ENCODE data around the gene SRSF4. TPM values are rescaled to one million over a fixed set of nuclear protein-coding genes. Genes with fewer than 3 reads are reported as not detected.

The SRSF4 gene
- total and polyA plus RNA-seq, 10 of the 15 experiments (the other 5 are each of a cell fraction or from before 2014, with no cell fraction given) = 17.2 to 107 (median 78.6) TPM

GRCh38 chr1:29210278-29211085 is 28.8 kb upstream of the SRSF4 start (continued):
- TF ChIP-seq NR2C1 (IDR thresholded peaks at IDR 0.05) = no peak
- no peak for TF ChIP-seq ZNF207 (IDR thresholded peaks at IDR 0.05; ENCODE audit: borderline replicate concordance)
- TF ChIP-seq RUNX3 (IDR thresholded peaks at IDR 0.05; ENCODE audit: low read length) = no peak; the same call in 1 of the 2 replicates
- TF ChIP-seq TCF3 (IDR thresholded peaks at IDR 0.05; ENCODE audit: borderline replicate concordance, insufficient read depth, low read depth, low read length) = no peak
- no peak for TF ChIP-seq NFYA (IDR thresholded peaks at IDR 0.05; ENCODE audit: borderline replicate concordance, low read depth, low read length)
- no peak for TF ChIP-seq STAT3 (IDR thresholded peaks at IDR 0.05; ENCODE audit: low read depth, low read length)
- TF ChIP-seq BCL11A (IDR thresholded peaks at IDR 0.05; ENCODE audit: low read depth, low read length) = no peak
- TF ChIP-seq PAX8 (IDR thresholded peaks at IDR 0.05) = no peak
- TF ChIP-seq RFX5 (IDR thresholded peaks at IDR 0.05; ENCODE audit: low read depth, low read length) = no peak
- TF ChIP-seq ZNF687 (IDR thresholded peaks at IDR 0.05) = no peak
- no peak for TF ChIP-seq CTCF (IDR thresholded peaks at IDR 0.05 in 2 of 3, conservative IDR thresholded peaks at IDR 0.05 in 1 of 3; ENCODE audit: control insufficient read depth in 2 of 3, extremely low read depth in 1 of 3, insufficient read depth in 1 of 3, low read depth in 3 of 3, low read length in 3 of 3)
- TF ChIP-seq NBN (IDR thresholded peaks at IDR 0.05) = peak; percentile 73
- TF ChIP-seq SUPT20H (IDR thresholded peaks at IDR 0.05; ENCODE audit: borderline replicate concordance, control insufficient read depth, low read depth, low read length) = no peak
- no peak for TF ChIP-seq PAX5 (IDR thresholded peaks at IDR 0.05; ENCODE audit: borderline replicate concordance, low read depth, low read length)
- no peak for TF ChIP-seq SIX5 (IDR thresholded peaks at IDR 0.05; ENCODE audit: low read depth, low read length, severe bottlenecking)
- no peak for TF ChIP-seq BCLAF1 (IDR thresholded peaks at IDR 0.05)
- TF ChIP-seq CBX3 (IDR thresholded peaks at IDR 0.05; ENCODE audit: borderline replicate concordance, low read depth) = no peak
- TF ChIP-seq RELB (IDR thresholded peaks at IDR 0.05; ENCODE audit: low read depth) = peak; percentile 76
- no peak for TF ChIP-seq TCF7 (IDR thresholded peaks at IDR 0.05; ENCODE audit: borderline replicate concordance)
- TF ChIP-seq EED (IDR thresholded peaks at IDR 0.05; ENCODE audit: low read depth) = peak; percentile 71

All from GM12878 (cell line).